ENCODE data around the gene SLC25A21.
A peak's percentile ranks its signal among the peaks of the same experiment; 100 is the strongest.

Gene SLC25A21

DNA sequence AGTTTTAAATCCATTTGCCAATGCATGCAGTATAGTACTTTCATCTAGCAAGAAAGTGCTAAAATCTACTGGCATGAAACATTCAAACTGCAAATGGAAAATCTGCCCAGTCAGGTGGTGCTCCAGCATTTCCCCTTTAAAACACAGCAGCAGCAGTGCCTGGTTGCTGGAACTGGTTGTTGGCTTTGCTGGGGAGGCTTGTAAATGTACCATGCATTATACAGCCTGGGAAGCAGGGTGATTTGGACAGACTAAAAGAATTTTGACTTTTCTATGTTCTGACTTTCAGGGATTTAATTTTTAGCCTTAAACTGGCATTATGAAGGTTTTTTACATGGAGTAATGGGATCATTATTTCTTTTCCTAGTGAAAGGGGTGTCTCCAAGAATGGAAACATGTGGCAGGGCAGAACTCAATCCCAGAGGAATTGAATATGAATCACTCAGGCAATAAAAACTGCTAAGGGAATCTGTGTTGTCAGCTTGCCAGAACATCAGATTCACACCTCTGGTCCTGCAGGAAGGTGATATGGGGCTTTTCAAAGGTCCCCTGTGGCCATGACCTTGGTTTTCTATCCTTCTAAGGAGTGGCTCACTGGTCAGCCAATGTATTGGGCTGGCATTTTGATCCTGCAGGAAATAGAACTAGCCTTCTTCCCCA is 519.7 kb downstream of the SLC25A21 start:
- no peak for DNase-seq (ENCODE audit: low read depth, low spot score)

DNA sequence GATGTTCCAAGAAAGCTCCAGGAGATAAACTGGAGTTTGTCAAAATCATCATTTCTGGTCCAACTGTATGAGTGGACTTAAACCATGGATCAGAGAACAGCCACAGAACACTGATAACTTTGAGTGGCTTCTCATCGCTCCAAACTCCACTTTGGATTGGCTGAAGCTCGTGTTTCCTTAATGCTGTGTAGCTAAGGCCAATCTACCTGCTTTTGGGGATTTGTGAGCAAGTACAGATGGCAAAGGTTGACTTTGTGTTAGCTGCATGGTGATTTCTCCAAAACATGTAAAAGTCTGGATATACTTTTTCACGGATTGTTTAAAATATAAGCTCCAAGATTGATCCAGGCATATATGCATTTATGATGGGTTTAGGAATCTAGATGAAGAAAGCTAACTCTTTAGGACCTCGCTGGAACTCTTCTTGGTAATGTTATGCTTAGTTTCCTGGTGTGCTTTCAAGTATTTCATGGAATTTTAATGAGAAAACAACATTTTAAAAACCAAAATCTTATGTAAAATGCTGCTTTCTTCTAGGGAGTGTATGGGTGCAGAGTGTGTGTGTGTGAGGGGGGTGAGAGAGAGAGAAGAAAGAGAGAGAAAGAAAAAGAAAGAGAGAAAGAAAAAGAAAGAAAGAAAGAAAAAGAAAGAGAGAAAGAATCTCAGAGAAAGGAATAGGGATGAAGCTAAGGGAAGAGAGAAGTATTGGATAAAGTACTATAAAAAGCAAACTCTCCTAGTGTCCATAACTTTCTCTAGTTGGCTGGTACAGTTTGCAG is 522.3 kb downstream of the SLC25A21 start:
- no peak for DNase-seq (ENCODE audit: low read depth, low spot score)

DNA sequence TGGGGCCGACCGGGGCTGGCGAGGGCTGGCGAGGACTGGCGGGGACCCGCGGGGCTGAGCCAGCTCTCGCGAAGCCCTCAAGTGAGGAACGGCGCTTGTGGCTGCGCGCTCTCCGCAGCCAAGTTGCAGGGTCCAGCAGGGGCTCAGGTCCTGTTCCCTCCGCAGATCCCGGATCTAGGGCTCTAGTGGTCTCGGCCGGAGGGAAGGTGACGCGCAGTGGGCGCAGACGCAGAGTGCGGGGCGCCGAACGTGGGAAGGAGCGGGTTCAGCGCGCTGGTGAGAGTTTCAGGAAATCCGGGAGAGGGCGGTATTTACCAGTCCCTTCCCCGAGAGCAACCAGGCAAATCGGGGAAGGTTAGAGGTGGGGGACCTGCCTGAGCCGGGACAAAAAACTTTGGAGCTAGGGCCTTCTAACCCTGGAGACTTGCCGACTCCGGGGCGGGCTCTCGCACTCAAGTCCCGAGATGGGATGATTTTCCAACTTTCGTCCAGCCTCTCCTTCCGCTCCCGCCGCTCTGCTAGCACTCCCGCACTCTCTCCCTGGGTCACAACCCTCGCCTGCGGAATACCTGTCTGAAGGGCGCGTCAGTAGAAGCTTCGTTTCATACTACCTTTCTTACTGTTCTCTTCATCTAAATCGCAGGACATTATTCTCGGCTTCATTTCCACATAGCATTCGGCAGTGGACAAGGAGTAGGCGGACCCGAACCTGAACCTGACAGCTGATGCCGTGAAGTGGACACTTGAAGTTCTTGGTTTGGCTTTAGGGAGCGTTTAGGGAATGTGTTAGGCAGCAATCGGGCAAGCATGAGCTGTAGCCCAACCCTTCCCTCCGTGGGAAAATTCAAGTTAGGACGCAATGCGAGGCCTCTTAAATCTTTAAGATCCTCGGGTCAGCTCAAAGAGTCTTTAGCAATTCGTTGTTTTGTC is 524.3 kb downstream of the SLC25A21 start:
- DNase-seq (ENCODE audit: low read depth, low spot score): peak; percentile 71

DNA sequence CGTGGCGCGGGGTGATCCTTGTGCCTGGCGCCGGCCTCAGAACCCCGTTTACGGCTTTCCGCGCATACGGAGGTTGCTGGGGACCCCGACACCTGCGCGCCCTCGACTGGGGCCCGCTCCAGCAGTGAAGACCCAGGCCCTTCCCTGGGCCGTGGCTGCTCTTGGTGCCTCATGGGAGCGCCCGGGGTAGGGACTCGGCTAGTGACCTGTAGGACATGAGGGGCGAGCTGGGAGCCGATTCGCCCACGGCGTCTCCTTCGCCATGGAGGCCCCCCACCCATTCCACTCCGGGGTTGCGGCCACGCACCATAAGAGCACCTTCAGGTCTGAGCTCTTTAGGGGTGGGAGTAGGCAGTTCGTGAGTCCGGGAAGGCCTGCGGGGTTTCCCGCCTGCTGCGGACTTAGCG is 525.0 kb downstream of the SLC25A21 start:
- DNase-seq (ENCODE audit: low read depth, low spot score): no peak

DNA sequence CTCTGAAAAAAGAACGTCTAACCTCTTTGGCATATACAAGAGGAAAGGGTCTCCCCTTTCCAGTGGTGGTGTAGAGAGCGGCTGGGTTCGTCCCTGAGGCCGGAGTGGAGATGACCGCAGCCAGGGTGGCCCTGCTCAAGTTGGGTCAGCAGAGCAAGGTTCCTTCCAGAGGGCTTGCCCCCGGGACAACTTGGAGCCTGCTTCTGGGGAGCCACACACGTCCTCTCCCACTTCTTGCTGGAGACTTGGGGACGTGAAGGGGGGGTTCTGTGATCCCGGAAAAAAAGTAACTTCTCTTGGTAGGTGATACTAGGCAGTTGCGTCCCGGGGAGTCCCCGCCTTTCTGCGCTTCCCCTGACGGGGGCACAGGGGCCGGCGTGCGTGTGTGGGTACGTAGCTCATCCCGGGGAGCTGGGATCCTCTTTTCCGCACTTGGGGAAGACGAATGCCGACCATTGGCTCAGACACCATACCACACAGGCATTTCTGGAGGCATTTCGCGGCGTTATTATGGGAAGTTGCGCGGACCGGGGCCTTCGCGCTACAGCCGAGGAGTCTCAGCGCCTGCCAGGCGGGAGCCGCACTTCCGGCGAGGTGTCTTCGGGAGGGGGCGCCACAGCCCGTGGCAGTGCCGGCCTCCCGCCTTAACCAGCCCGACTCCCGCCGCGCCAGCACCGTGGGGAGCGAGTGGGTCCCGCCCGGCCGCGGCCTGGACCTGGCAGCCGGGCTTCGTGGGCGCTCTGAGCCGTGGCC is 525.6 kb downstream of the SLC25A21 start:
- DNase-seq (ENCODE audit: low read depth, low spot score): peak; percentile 51

DNA sequence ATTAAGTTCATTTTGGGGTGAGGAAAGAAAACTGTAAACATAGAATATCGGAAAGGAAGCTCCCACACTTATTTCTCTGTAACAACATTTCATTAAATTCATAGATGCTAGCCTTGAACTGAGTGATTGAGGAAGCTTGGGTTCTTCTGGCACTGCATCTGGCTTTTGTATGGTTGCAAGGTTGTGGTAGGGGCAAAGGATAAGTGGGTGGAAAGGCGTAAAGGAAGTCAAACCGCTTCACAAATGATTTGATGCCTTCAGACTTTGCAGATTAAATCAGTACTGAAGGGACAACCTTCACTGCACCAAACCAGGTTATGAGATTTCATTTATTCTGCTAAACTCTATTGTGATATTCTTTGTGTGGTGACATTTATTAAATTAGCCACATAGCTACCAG is 538.8 kb downstream of the SLC25A21 start:
- no peak for DNase-seq (ENCODE audit: low read depth, low spot score)

All from astrocyte of the hippocampus (primary cell).